SU-DHL-6 (cell line): ENCODE data around the gene SPACA4.

Experiments
- EZH2phosphoT487 ChIP-seq: fragments of 200-600 bp; sonication (generic), shearing (Covaris generic); conservative IDR thresholded peaks from 2 replicates; pipeline ENCODE4 v1.6.1; 2018; ENCODE audit warnings: mild to moderate bottlenecking, antibody characterized with exemption, low read length, moderate library complexity, mixed read lengths
- TF ChIP-seq, protein P1 (sequence below): fragments of 200-600 bp; sonication (generic); IDR thresholded peaks from one replicate; pipeline ENCODE4 v1.5.1; 2017; ENCODE audit warnings: antibody characterized with exemption, mild to moderate bottlenecking, low read length, moderate library complexity; ENCODE audit not compliant: insufficient read depth, poor library complexity, severe bottlenecking

DNA sequence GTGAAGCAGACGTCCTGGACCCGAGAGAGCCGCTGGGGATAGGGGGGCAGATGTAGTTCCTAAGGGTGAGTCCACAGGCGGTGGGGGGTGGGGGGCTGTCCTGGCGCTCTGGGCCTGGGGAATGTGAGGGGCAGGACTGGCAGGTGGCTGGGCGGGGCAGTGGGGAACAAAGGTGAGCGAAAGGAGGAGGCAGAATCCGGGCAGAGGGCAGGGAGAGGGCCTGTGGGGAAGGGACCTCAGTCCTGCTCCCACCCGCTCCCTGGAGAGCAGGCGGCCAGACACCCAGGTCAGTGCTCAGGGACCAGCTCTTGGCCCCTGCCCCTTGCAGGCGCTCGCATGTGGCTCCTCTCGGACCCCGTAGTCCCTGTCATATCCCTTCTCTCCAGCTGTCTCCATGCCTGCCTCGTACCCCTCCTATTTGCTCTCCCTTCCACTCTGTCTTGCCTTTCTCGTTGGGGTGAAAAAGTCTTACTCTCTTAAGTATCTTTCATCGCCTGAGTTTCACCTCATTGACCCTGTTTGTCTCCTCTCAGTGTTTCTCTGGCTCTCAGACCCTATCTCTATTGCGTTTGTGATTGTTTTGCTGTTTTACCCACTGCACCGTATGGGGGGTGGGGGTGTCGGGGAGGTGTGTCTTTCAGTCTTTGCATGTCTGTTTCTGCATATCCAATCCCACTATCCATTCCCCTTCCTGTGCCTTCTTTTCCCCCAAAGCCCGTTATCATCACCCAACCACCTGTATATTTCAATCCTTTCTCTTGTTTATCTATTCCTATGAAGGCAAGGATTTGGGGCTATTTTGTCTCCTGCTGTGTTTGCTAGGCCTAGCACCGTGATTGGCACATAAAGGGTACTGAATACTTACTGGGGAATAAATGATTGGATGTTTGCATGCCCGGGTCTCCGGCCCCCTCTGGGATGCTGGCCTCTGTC is 18.5 kb downstream of the SPACA4 start:
- TF ChIP-seq, protein P1, sequence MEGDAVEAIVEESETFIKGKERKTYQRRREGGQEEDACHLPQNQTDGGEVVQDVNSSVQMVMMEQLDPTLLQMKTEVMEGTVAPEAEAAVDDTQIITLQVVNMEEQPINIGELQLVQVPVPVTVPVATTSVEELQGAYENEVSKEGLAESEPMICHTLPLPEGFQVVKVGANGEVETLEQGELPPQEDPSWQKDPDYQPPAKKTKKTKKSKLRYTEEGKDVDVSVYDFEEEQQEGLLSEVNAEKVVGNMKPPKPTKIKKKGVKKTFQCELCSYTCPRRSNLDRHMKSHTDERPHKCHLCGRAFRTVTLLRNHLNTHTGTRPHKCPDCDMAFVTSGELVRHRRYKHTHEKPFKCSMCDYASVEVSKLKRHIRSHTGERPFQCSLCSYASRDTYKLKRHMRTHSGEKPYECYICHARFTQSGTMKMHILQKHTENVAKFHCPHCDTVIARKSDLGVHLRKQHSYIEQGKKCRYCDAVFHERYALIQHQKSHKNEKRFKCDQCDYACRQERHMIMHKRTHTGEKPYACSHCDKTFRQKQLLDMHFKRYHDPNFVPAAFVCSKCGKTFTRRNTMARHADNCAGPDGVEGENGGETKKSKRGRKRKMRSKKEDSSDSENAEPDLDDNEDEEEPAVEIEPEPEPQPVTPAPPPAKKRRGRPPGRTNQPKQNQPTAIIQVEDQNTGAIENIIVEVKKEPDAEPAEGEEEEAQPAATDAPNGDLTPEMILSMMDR = no peak
- no peak for TF ChIP-seq EZH2phosphoT487
